Muscle of leg (tissue), 11 donors: Measurements from ENCODE around the gene LPCAT1. TPM values are rescaled to one million over a fixed set of nuclear protein-coding genes. Genes with fewer than 3 reads are reported as not detected.
A peak's percentile ranks its signal among the peaks of the same experiment; 100 is the strongest.
"Not testable (repeated sequence)": the region's sequence is repeated elsewhere in the genome, so short reads cannot be mapped to it uniquely, and the experiment has no call there.

Source experiments
- DNase-seq: peaks from one replicate; pipeline ENCODE4 v3.0.0; 2013
- H3K27ac ChIP-seq: one replicate; pipeline ENCODE4 v1.5.1; 2013; ENCODE audit warnings: mild to moderate bottlenecking, low read length, control low read depth
- H3K27me3 ChIP-seq: one replicate; pipeline ENCODE4 v1.6.1; 2013; ENCODE audit warnings: low read length; ENCODE audit not compliant: control insufficient read depth, insufficient read depth
- H3K36me3 ChIP-seq: one replicate; pipeline ENCODE4 v1.6.1; 2013; ENCODE audit warnings: low read length; ENCODE audit not compliant: control insufficient read depth, insufficient read depth
- H3K4me1 ChIP-seq: one replicate; pipeline ENCODE4 v1.6.1; 2013; ENCODE audit warnings: low read length; ENCODE audit not compliant: control insufficient read depth, insufficient read depth
- H3K4me3 ChIP-seq: one replicate; pipeline ENCODE4 v1.5.1; 2013; ENCODE audit warnings: low read length, control low read depth
- H3K9me3 ChIP-seq: replicated peaks from 2 replicates; pipeline ENCODE4 v1.6.1; 2013; ENCODE audit warnings: low read depth, low read length; ENCODE audit not compliant: control insufficient read depth
- WGBS: methylation state at CpG from one replicate; pipeline ENCODE4 v1.1.5; 2013; ENCODE audit warnings: missing lambda C conversion rate; ENCODE audit not compliant: insufficient coverage; 5-methylcytosine and 5-hydroxymethylcytosine counted together
- polyA plus RNA-seq, 8 donors: library from polyadenylated mRNA; unstranded; fragments of 120-200 nt; gene quantifications; one replicate each; pipeline versions ENCODE4 v1.2.1 to v1.2.3, GENCODE V29; 2013; ENCODE audit warnings: inconsistent platforms in 1 of 8, low replicate concordance in 1 of 8; ENCODE audit not compliant: insufficient read length in 8 of 8, insufficient read depth in 1 of 8
- total RNA-seq: library from RNA; stranded (reverse); fragments of 120-200 nt; gene quantifications from one replicate; pipeline ENCODE4 v1.2.4, GENCODE V29; 2013

LPCAT1 gene
- total and polyA plus RNA-seq, 9 donors: 23.6 to 47.6 (median 34.1) TPM

DNA sequence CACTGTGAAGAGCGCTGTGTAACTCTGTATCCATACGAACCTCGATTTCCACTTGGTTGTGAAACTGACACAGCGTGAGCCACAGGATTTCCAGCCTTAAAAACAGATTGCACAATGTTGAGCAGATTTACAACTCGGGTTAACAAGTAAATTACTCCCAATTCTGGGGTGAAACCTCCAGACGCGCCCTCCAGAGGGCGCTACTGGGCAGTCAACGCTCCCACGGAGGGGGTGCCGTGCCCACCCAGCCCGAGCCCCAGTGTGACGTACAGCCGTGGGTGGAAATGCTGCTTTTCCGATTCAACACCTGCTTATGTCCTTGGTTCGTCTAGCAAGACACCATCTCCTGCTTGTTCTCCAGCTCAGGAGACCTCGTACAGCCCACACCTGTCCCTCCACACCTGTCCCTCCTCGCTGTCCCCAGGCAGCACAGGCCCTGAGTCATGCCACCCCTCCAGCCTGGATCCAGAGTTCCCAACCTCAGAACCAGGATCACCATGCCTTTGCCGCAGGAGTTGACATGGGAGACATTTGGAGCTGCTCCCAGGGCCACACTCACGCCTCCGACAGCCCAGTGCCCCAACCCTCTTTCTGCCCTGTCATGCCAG lies 44.1 kb downstream of the LPCAT1 start:
- DNase-seq: peak; percentile 33
- Histone ChIP-seq H3K27ac (no peak overlapping the region), H3K36me3 (peaks cover 41% of the 10 kb centered on the region), H3K4me3 (no peak overlapping the region), H3K27me3 (no peaks in the 10 kb centered on the region), H3K9me3 (no peaks in the 10 kb centered on the region), H3K4me1 (peaks cover 6% of the 10 kb centered on the region)
- 51% methylated on average over 20 of the region's 21 CpGs for WGBS

DNA sequence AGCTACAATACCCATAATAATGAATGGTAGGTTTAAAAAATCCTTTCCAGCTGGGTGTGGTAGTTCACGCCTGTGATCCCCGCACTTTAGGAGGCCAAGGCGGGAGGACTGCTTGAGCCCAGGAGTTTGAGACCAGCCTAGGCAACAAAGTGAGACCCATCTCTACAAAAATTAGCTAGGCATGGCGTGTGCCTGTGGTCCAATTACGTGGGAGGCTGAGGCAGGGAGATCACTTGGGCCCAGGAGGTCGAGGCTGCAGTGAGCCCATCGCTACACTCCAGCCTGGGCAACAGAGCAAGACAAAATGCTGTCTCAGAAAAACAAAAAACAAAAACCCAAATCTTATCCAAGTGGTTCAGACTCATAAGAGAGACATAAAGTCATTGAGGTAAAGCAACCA lies 44.7 kb downstream of the LPCAT1 start:
- no CpG with 5 or more reads among the region's 7 CpGs for WGBS
- H3K4me1 ChIP-seq: peaks cover 6% of the 10 kb centered on the region
- no peak overlapping the region for H3K27ac ChIP-seq
- peaks cover 37% of the 10 kb centered on the region for H3K36me3 ChIP-seq
- no peaks in the 10 kb centered on the region for H3K27me3 ChIP-seq
- no peaks in the 10 kb centered on the region for H3K9me3 ChIP-seq
- DNase-seq: no peak
- no peak overlapping the region for H3K4me3 ChIP-seq

DNA sequence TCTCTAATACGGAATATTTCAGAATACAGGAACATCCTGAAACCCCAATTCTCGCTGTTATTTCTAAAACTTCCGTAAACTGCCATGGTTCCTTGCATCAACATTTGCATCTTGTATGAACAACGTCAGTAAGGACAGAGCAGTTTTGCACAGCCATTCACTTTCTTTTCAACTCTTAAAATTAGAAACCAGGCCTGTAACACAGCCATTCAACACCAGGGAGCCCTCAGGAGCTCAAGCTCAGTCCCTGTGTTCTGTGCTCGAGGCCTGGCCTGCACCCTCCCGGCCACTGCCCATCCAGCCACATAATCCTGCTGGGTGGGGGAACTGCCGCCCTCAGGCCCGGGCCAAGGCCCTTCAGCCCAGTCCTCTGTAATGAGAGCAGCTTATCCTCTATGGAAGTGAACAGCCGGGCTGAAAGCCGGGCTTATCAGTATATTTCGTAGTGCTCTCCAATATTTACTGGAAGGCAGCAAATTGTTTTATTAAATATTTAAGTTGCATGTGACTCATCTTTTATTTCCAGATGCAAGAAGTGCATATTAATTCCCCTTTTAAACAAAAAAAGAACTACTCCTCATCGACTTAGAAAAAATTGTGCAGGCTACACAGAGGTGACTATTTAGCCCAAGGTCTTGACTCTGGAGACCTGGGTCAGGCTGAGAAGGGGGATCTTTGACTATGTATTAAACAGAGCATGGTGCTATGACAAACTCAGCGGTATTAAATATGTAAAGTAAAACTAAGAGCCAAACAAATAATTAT lies 45.3 kb downstream of the LPCAT1 start:
- WGBS: 79% methylated on average over 6 of the region's 13 CpGs
- Histone ChIP-seq H3K9me3 (no peaks in the 10 kb centered on the region), H3K27me3 (no peaks in the 10 kb centered on the region), H3K4me3 (no peak overlapping the region), H3K36me3 (peaks cover 36% of the 10 kb centered on the region), H3K4me1 (peaks cover 6% of the 10 kb centered on the region), H3K27ac (peak overlapping the region; percentile 47)
- DNase-seq: no peak

DNA sequence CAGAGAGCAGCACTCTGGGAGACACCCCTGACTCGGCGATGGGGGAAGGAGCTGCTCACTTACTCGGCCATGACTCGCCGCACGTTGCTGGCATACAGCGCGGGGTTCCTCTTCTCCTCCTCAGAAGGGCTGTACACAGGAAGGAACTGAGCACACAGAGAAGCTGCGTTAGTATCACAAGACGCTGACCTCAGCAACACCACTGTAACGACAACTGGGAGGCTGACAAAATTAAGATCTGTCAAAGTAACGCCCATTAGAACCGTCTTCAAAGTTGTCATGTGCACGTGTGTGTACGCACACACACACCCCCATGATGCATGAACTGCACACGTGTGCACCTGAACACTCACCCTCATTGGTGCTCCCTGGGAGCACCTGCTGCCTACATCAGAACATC lies 46.4 kb downstream of the LPCAT1 start:
- Histone ChIP-seq H3K27ac (no peak overlapping the region), H3K9me3 (no peaks in the 10 kb centered on the region), H3K36me3 (peaks cover 36% of the 10 kb centered on the region), H3K4me3 (no peak overlapping the region), H3K4me1 (peaks cover 6% of the 10 kb centered on the region), H3K27me3 (no peaks in the 10 kb centered on the region)
- 62% methylated on average over 15 of the region's 16 CpGs for WGBS
- DNase-seq: peak; percentile 85

DNA sequence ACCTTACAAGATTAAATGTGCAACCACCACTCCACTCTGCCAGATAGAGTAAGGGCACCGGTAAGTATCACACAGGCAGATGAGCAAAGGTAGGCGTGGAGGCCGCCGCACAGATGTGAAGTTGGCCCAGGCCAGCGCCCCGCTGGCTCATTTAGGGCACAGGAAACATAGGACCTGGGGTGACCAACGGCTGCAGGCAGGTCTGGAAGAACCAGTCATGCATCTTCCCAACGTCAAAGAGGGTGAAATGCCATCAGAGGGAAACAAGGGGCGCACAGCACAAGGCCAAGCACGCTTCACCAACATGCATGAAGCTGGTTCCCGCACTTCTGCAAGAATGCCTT lies 46.8 kb downstream of the LPCAT1 start:
- H3K36me3 ChIP-seq: peaks cover 40% of the 10 kb centered on the region
- peak overlapping the region; percentile 9 for H3K27ac ChIP-seq
- WGBS: 89% methylated on average over 11 of the region's 11 CpGs

DNA sequence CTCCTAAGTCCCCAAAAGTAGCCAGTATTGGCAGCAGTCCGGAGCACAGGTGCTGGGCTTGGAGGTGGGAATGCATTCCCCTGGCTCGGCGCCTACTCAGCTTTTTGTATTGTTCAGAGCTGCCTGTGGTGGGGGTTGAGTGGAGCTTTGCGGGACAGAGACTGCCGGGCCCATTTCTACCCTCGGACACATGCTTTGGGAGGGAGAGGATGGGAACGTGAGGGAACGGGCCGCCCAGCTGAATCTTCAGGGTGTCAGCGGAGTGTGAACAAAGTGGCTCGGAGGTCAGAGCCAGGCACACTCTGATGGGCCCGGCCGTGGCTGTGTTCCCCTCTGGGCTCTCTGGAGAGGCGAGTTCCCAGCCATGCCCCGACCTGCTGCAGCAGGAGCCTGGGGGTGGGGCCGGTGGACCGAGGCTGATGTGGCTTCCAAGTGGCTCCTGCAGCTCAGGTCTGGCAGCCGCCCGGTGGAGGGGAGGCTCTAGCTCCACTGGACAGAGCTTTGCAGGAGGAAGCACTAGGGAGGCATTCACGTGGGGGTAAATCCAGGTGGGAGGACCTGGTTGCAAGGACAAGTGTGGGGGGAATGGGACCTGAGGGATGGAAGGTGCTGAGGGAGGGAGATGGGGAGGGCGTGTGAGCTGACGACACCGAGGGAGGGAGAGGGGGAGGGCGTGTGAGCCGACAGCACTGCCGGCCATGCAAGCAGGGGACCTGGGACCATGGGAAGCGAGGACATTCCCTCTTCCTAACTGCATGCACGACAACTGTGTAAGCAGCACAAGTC lies 47.4 kb downstream of the LPCAT1 start:
- Histone ChIP-seq H3K9me3 (no peaks in the 10 kb centered on the region), H3K27me3 (no peaks in the 10 kb centered on the region), H3K36me3 (peaks cover 41% of the 10 kb centered on the region), H3K27ac (no peak overlapping the region), H3K4me1 (peaks cover 6% of the 10 kb centered on the region), H3K4me3 (no peak overlapping the region)
- WGBS: 74% methylated on average over 16 of the region's 28 CpGs
- no peak for DNase-seq

More for the DNA sequence above, 46.8 kb downstream of the LPCAT1 start:
- Histone ChIP-seq H3K4me1 (peaks cover 6% of the 10 kb centered on the region), H3K9me3 (no peaks in the 10 kb centered on the region), H3K27me3 (no peaks in the 10 kb centered on the region), H3K4me3 (no peak overlapping the region)
- DNase-seq: no peak

DNA sequence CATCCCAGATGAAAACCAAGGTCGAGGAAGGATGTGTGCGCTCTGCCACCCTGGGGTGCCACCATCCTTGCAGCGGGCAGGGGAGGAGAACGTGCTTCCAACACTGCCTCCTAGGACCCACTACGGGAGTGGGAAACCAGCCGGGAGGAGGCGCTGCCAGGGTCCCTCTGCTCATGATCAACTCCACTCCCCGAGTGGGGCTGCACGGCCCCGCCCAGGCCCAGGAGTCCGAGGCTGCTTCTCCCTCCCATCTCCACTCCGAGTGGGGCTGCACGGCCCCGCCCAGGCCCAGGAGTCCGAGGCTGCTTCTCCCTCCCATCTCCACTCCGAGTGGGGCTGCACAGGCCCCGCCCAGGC lies 48.2 kb downstream of the LPCAT1 start:
- WGBS: 88% methylated on average over 6 of the region's 17 CpGs
- not testable (repeated sequence) for H3K9me3 ChIP-seq, H3K27me3 ChIP-seq, H3K4me3 ChIP-seq, DNase-seq, H3K27ac ChIP-seq, H3K4me1 ChIP-seq
- H3K36me3 ChIP-seq: peaks cover 41% of the 10 kb centered on the region

DNA sequence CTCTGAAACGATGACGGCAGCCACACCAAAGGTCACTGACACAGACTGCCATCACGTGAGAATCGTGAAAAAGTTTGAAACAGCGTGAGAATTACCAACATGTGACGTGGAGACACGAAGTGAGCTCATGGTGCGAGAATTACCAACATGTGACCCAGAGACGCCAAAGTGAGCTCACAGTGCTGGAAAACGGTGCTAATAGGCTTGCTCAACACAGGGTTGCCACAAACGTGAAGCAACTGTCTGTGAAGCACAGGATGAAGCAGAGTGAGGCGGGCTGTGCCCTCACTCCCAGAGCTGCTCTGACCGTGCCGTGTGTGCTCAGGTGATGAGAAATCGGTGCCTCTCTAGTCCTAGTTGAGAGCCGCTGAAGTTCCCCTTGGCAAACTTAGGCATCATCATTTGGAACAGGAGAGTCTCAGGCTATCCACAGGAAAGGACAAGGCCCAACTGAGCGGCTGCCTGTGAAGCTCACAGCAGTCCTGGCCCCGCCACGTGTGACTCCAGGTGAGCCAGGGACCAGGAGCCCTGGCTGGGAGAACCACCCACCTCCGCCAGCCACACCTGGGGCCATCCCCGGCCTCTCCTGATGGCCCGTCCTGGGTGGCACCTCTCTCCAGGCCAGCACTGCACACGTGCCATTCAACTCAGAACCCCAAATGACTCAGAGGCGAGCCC lies 48.8 kb downstream of the LPCAT1 start:
- H3K9me3 ChIP-seq: no peaks in the 10 kb centered on the region
- H3K36me3 ChIP-seq: peaks cover 46% of the 10 kb centered on the region
- WGBS: 91% methylated on average over 20 of the region's 24 CpGs
- DNase-seq: no peak
- no peak overlapping the region for H3K4me3 ChIP-seq
- H3K27me3 ChIP-seq: no peaks in the 10 kb centered on the region
- H3K4me1 ChIP-seq: peaks cover 6% of the 10 kb centered on the region
- H3K27ac ChIP-seq: no peak overlapping the region

DNA sequence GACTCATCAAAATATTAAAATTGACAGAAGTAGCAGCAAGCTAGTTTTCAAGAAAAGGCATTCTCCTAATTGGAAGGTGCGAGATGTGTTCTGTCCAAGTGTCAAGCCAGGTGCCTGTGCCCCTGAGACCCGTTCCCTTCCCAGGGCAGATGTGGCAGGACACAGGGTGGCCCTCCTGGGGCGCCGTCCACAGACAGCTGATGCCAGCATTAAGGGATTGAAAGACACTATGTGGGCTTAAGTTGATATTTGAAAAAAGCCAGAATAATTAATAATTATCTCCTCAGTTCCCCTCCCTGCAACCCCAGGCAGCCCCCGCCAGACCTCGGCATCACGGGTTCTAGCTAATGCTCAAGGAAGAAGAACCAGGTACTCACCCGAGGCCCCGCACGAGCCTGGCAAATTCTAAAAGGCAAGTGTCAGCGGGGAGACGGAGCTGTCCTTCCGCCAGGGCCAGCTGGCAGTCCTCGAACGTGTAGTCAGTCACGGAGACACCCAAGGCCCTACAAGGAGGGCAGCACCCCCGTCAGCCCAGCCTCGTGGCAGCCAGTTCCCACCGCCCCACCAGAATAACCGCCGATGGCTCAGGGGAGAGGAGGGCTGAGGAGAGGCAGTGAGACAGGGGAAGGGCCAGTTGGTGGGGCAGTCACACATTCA lies 49.4 kb downstream of the LPCAT1 start:
- H3K9me3 ChIP-seq: no peaks in the 10 kb centered on the region
- H3K27ac ChIP-seq: no peak overlapping the region
- H3K4me3 ChIP-seq: no peak overlapping the region
- DNase-seq: no peak
- peaks cover 2% of the 10 kb centered on the region for H3K4me1 ChIP-seq
- no peaks in the 10 kb centered on the region for H3K27me3 ChIP-seq
- peaks cover 50% of the 10 kb centered on the region for H3K36me3 ChIP-seq
- WGBS: 86% methylated on average over 17 of the region's 21 CpGs
